Measurements from ENCODE around the gene HOXB2. TPM values are rescaled to one million over a fixed set of nuclear protein-coding genes. Genes with fewer than 3 reads are reported as not detected.

The HOXB2 gene
- total and polyA plus RNA-seq, 9 of the 15 experiments (the other 6 are each of a cell fraction or from before 2014, with no cell fraction given), result 2.1 to 97.7 (median 21.2) TPM

DNA sequence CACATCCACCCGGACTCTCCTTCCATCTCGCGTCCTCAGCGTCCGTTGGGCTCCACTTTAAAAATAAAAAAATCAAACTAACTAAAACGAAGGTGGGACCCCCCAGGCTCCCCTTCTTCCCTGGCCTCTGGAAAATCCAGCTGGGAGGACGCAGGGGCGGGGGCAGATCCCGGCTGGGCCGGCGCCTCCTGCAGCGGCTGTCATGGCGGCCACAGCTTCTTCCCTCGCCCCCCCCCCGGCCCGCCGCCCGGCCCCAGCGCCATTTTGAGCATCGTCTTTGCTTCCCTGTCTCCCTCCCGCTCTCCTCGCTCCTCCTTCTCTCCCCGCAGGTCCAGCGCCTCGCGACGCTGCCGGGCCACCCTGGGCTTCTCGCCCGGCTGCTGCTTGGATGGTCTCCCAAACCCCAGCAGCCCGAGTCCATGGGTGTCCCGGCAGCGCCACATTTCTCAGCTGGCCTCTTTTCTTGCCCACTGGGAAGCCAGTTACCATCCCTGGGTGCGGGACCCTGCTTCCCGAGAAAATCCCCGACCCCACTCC, 3.3 kb downstream of the HOXB2 start (continued):
- TF ChIP-seq TCF7 (IDR thresholded peaks at IDR 0.05; ENCODE audit: borderline replicate concordance), result no peak
- no peak for TF ChIP-seq ZFP36 (IDR thresholded peaks at IDR 0.05; ENCODE audit: low read depth, low read length, partially characterized antibody)
- TF ChIP-seq, protein P1, sequence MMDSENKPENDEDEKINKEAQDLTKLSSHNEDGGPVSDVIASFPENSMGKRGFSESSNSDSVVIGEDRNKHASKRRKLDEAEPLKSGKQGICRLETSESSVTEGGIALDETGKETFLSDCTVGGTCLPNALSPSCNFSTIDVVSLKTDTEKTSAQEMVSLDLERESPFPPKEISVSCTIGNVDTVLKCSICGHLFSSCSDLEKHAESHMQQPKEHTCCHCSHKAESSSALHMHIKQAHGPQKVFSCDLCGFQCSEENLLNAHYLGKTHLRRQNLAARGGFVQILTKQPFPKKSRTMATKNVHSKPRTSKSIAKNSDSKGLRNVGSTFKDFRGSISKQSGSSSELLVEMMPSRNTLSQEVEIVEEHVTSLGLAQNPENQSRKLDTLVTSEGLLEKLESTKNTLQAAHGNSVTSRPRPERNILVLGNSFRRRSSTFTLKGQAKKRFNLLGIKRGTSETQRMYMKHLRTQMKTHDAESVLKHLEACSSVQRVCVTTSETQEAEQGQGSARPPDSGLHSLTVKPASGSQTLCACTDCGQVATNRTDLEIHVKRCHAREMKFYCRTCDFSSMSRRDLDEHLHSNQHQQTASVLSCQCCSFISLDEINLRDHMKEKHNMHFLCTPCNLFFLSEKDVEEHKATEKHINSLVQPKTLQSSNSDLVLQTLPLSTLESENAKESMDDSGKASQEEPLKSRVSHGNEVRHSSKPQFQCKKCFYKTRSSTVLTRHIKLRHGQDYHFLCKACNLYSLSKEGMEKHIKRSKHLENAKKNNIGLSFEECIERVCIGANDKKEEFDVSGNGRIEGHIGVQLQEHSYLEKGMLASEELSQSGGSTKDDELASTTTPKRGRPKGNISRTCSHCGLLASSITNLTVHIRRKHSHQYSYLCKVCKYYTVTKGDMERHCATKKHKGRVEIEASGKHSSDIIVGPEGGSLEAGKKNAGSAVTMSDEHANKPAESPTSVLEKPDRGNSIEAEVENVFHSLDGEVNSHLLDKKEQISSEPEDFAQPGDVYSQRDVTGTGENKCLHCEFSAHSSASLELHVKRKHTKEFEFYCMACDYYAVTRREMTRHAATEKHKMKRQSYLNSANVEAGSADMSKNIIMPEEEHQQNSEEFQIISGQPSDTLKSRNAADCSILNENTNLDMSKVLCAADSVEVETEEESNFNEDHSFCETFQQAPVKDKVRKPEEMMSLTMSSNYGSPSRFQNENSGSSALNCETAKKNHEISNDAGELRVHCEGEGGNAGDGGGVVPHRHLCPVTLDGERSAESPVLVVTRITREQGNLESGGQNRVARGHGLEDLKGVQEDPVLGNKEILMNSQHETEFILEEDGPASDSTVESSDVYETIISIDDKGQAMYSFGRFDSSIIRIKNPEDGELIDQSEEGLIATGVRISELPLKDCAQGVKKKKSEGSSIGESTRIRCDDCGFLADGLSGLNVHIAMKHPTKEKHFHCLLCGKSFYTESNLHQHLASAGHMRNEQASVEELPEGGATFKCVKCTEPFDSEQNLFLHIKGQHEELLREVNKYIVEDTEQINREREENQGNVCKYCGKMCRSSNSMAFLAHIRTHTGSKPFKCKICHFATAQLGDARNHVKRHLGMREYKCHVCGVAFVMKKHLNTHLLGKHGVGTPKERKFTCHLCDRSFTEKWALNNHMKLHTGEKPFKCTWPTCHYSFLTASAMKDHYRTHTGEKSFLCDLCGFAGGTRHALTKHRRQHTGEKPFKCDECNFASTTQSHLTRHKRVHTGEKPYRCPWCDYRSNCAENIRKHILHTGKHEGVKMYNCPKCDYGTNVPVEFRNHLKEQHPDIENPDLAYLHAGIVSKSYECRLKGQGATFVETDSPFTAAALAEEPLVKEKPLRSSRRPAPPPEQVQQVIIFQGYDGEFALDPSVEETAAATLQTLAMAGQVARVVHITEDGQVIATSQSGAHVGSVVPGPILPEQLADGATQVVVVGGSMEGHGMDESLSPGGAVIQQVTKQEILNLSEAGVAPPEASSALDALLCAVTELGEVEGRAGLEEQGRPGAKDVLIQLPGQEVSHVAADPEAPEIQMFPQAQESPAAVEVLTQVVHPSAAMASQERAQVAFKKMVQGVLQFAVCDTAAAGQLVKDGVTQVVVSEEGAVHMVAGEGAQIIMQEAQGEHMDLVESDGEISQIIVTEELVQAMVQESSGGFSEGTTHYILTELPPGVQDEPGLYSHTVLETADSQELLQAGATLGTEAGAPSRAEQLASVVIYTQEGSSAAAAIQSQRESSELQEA (IDR thresholded peaks at IDR 0.05; ENCODE audit: low read depth), result no peak
- TF ChIP-seq, protein P2, sequence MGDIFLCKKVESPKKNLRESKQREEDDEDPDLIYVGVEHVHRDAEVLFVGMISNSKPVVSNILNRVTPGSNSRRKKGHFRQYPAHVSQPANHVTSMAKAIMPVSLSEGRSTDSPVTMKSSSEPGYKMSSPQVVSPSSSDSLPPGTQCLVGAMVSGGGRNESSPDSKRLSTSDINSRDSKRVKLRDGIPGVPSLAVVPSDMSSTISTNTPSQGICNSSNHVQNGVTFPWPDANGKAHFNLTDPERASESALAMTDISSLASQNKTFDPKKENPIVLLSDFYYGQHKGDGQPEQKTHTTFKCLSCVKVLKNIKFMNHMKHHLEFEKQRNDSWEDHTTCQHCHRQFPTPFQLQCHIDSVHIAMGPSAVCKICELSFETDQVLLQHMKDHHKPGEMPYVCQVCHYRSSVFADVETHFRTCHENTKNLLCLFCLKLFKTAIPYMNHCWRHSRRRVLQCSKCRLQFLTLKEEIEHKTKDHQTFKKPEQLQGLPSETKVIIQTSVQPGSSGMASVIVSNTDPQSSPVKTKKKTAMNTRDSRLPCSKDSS (IDR thresholded peaks at IDR 0.05; ENCODE audit: low read depth, partially characterized antibody), result no peak
- peak; percentile 31 for TF ChIP-seq SMAD1 (IDR thresholded peaks at IDR 0.05; ENCODE audit: low read depth, low read length, partially characterized antibody)
- TF ChIP-seq MEF2A (IDR thresholded peaks at IDR 0.05; ENCODE audit: control insufficient read depth, low read depth, low read length), result no peak
- TF ChIP-seq HDAC8 (tag; IDR thresholded peaks at IDR 0.05), result no peak
- TF ChIP-seq, protein P3, sequence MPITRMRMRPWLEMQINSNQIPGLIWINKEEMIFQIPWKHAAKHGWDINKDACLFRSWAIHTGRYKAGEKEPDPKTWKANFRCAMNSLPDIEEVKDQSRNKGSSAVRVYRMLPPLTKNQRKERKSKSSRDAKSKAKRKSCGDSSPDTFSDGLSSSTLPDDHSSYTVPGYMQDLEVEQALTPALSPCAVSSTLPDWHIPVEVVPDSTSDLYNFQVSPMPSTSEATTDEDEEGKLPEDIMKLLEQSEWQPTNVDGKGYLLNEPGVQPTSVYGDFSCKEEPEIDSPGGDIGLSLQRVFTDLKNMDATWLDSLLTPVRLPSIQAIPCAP (CRISPR knock-in tag; IDR thresholded peaks at IDR 0.05; ENCODE audit: borderline replicate concordance), result no peak
- TF ChIP-seq, protein P4, sequence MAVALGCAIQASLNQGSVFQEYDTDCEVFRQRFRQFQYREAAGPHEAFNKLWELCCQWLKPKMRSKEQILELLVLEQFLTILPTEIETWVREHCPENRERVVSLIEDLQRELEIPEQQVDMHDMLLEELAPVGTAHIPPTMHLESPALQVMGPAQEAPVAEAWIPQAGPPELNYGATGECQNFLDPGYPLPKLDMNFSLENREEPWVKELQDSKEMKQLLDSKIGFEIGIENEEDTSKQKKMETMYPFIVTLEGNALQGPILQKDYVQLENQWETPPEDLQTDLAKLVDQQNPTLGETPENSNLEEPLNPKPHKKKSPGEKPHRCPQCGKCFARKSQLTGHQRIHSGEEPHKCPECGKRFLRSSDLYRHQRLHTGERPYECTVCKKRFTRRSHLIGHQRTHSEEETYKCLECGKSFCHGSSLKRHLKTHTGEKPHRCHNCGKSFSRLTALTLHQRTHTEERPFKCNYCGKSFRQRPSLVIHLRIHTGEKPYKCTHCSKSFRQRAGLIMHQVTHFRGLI (CRISPR knock-in tag; IDR thresholded peaks at IDR 0.05), result no peak
- TF ChIP-seq FUS (optimal IDR thresholded peaks at IDR 0.05; ENCODE audit: low read depth, low read length), result no peak
- TF ChIP-seq, protein P5, sequence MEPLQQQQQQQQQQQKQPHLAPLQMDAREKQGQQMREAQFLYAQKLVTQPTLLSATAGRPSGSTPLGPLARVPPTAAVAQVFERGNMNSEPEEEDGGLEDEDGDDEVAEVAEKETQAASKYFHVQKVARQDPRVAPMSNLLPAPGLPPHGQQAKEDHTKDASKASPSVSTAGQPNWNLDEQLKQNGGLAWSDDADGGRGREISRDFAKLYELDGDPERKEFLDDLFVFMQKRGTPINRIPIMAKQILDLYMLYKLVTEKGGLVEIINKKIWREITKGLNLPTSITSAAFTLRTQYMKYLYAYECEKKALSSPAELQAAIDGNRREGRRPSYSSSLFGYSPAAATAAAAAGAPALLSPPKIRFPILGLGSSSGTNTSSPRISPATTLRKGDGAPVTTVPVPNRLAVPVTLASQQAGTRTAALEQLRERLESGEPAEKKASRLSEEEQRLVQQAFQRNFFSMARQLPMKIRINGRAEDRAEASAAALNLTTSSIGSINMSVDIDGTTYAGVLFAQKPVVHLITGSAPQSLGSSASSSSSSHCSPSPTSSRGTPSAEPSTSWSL (CRISPR knock-in tag; IDR thresholded peaks at IDR 0.05; ENCODE audit: borderline replicate concordance), result no peak
- no peak for TF ChIP-seq CBX2 (IDR thresholded peaks at IDR 0.05; ENCODE audit: insufficient read depth, low read length, poor library complexity, severe bottlenecking)
